Endodermal cell (in vitro differentiated cells): ENCODE measurements around the gene ANXA10. TPM values are rescaled to one million over a fixed set of nuclear protein-coding genes. Genes with fewer than 3 reads are reported as not detected.
A peak's percentile ranks its signal among the peaks of the same experiment; 100 is the strongest.

Source experiments
- DNase-seq: peaks from one replicate; pipeline ENCODE4 v3.0.0-alpha.2; 2017
- H3K27ac ChIP-seq: 2 replicates; pipeline ENCODE4 v1.5.1; 2013; ENCODE audit warnings: mild to moderate bottlenecking, low read depth, low read length, moderate library complexity
- H3K27me3 ChIP-seq: 2 replicates; pipeline ENCODE4 v1.6.1; 2013; ENCODE audit warnings: mild to moderate bottlenecking, low read length, moderate library complexity; ENCODE audit not compliant: insufficient read depth, control insufficient read depth, poor library complexity, severe bottlenecking
- H3K36me3 ChIP-seq: 2 replicates; pipeline ENCODE4 v1.7.0; 2013; ENCODE audit warnings: mild to moderate bottlenecking, low read length, moderate library complexity; ENCODE audit not compliant: control insufficient read depth, insufficient read depth
- H3K4me1 ChIP-seq: one replicate; pipeline ENCODE4 v1.7.0; 2013; ENCODE audit warnings: low read length; ENCODE audit not compliant: control insufficient read depth, insufficient read depth
- H3K4me3 ChIP-seq: 2 replicates; pipeline ENCODE4 v1.5.1; 2013; ENCODE audit warnings: mild to moderate bottlenecking, low read length, moderate library complexity
- H3K9ac ChIP-seq: 2 replicates; pipeline ENCODE4 v1.6.1; 2013; ENCODE audit warnings: mild to moderate bottlenecking, low read length, moderate library complexity; ENCODE audit not compliant: poor library complexity, severe bottlenecking; ENCODE audit errors: extremely low read depth
- H3K9me3 ChIP-seq: 2 replicates; pipeline ENCODE4 v1.6.1; 2013; ENCODE audit warnings: mild to moderate bottlenecking, low read length, moderate library complexity; ENCODE audit not compliant: control insufficient read depth
- H3K27ac Mint-ChIP-seq: 2 replicates; pipeline ENCODE4 v1.8.0; 2020; ENCODE audit warnings: mixed read lengths
- H3K27me3 Mint-ChIP-seq: 2 replicates; pipeline ENCODE4 v1.8.0; 2021; ENCODE audit warnings: mild to moderate bottlenecking, mixed read lengths; ENCODE audit not compliant: insufficient read depth
- H3K36me3 Mint-ChIP-seq: 2 replicates; pipeline ENCODE4 v1.8.0; 2020; ENCODE audit warnings: low read depth, mixed read lengths
- H3K4me1 Mint-ChIP-seq: 2 replicates; pipeline ENCODE4 v1.8.0; 2020; ENCODE audit warnings: mixed read lengths
- H3K4me3 Mint-ChIP-seq: 2 replicates; pipeline ENCODE4 v1.8.0; 2020; ENCODE audit warnings: mild to moderate bottlenecking, moderate library complexity, mixed read lengths
- H3K9me3 Mint-ChIP-seq: 2 replicates; pipeline ENCODE4 v1.8.0; 2020; ENCODE audit warnings: mild to moderate bottlenecking, mixed read lengths
- WGBS, 2 experiments: methylation state at CpG; one replicate each; pipeline versions ENCODE4 v1.1.5 to v1.1.7; 2013; ENCODE audit warnings: missing lambda C conversion rate in 2 of 2, mixed read lengths in 1 of 2; ENCODE audit not compliant: insufficient coverage in 1 of 2, insufficient read length in 1 of 2; 5-methylcytosine and 5-hydroxymethylcytosine counted together
- total RNA-seq, 2 donors: library from RNA; stranded (reverse); fragmentation: NEBNext Ultra II Directional in 1 of 2; extraction: Animal tissue kit (Norgen Biotek cat#: 25700) in 1 of 2; gene quantifications; 2 replicates in 1 of 2; 3 replicates in 1 of 2; pipeline ENCODE4 v1.2.1, GENCODE V29; 2021
- TF ChIP-seq, protein P1 (sequence below): fragments of 200-600 bp; sonication (generic); conservative IDR thresholded peaks from 2 replicates; pipeline ENCODE4 v1.5.0; 2021; ENCODE audit warnings: antibody characterized with exemption, mild to moderate bottlenecking

The ANXA10 gene
- total RNA-seq, 2 donors from 2014 or later = not detected

- TF ChIP-seq, protein P1, sequence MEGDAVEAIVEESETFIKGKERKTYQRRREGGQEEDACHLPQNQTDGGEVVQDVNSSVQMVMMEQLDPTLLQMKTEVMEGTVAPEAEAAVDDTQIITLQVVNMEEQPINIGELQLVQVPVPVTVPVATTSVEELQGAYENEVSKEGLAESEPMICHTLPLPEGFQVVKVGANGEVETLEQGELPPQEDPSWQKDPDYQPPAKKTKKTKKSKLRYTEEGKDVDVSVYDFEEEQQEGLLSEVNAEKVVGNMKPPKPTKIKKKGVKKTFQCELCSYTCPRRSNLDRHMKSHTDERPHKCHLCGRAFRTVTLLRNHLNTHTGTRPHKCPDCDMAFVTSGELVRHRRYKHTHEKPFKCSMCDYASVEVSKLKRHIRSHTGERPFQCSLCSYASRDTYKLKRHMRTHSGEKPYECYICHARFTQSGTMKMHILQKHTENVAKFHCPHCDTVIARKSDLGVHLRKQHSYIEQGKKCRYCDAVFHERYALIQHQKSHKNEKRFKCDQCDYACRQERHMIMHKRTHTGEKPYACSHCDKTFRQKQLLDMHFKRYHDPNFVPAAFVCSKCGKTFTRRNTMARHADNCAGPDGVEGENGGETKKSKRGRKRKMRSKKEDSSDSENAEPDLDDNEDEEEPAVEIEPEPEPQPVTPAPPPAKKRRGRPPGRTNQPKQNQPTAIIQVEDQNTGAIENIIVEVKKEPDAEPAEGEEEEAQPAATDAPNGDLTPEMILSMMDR = no peak
- Histone ChIP-seq H3K9ac (no peak overlapping the region), H3K27ac (no peak overlapping the region), H3K27me3 (no peaks in the 10 kb centered on the region), H3K9me3 (no peaks in the 10 kb centered on the region), H3K4me3 (no peak overlapping the region), H3K4me1 (no peaks in the 10 kb centered on the region), H3K36me3 (no peaks in the 10 kb centered on the region)
- WGBS, 2 experiments = 94 to 96% methylated on average over 4 of the region's 4 CpGs
- no peaks in the 10 kb centered on the region for H3K36me3 Mint-ChIP-seq
- H3K9me3 Mint-ChIP-seq = no peaks in the 10 kb centered on the region
- H3K4me1 Mint-ChIP-seq = no peaks in the 10 kb centered on the region
- H3K27me3 Mint-ChIP-seq = no peaks in the 10 kb centered on the region
- no peak overlapping the region for H3K4me3 Mint-ChIP-seq
- DNase-seq = no peak
- no peak overlapping the region for H3K27ac Mint-ChIP-seq
These were observed 17.5 kb upstream of the ANXA10 start for GRCh38 chr4:168074861-168075260.

DNA sequence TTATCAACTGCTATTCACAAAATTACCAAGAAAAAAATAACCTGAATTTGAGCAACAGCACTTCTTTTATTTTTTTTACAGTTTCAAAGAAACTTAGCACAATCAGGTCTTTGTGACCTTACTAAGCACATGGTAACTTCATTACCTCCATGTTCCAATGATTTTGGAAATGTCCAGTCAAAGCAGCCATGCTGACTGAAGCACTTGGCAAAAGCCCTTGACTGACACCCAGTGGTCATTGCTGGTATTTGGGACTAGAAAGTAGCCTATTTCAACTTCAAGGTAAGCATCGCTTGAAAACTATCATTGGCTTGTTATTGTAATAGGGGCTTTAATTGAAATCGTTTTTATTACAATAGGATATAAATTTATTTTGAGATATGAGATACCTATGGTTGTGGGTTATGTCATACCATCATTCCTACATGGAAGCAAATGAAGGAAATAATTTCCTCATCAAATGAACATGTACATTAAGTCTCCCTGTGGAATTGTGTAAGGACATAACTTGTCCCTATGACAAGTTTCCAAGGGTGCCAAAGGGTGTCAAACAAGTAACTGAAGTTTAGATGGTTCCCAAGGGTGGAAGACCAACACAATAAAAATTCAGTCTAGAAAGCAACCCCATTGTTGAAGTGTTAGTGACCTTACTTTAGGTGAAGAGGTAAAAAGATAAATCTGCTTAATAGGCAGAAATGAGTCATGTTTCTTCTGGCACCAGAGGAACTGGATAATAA lies 15.2 kb upstream of the ANXA10 start:
- H3K9me3 ChIP-seq = no peaks in the 10 kb centered on the region
- Mint-ChIP-seq H3K9me3 (no peaks in the 10 kb centered on the region), H3K27me3 (no peaks in the 10 kb centered on the region), H3K36me3 (no peaks in the 10 kb centered on the region), H3K27ac (no peak overlapping the region), H3K4me1 (no peaks in the 10 kb centered on the region), H3K4me3 (no peak overlapping the region)
- peak; percentile 91 for DNase-seq
- no peaks in the 10 kb centered on the region for H3K36me3 ChIP-seq
- H3K4me3 ChIP-seq = no peak overlapping the region
- H3K4me1 ChIP-seq = no peaks in the 10 kb centered on the region
- H3K27ac ChIP-seq = no peak overlapping the region
- TF ChIP-seq, protein P1 = peak; percentile 95
- H3K27me3 ChIP-seq = no peaks in the 10 kb centered on the region
- no peak overlapping the region for H3K9ac ChIP-seq
- WGBS, 2 experiments = 41% methylated on average over 2 of the region's 2 CpGs; no CpG with 5 or more reads in 1 of the 2 experiments

DNA sequence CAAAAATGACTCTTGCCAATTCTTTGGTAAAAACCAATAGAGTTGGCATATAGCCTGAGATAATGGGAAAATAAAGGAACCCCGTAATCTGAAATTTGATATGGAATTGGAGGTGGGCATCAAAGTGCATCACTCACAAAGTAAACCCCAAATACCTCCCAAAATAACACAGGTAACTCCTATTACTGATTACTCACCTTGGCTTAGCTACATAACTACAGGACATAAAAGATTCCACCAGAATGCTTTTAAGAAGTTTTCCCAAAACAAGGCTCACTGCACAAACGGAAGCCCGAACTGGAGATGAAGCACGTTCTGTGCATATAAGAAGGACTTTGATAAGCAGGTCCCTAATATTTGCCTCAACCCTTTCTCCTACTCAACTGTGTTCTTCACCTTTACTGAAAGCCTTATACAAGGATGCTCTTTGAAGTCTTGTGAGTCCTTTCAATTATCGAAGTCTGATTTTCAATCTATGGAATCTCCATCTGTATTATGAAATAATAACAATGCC lies 14.6 kb upstream of the ANXA10 start:
- H3K27ac Mint-ChIP-seq = no peak overlapping the region
- no peaks in the 10 kb centered on the region for H3K9me3 Mint-ChIP-seq
- Histone ChIP-seq H3K9ac (no peak overlapping the region), H3K27me3 (no peaks in the 10 kb centered on the region), H3K9me3 (no peaks in the 10 kb centered on the region), H3K27ac (no peak overlapping the region), H3K36me3 (no peaks in the 10 kb centered on the region), H3K4me3 (no peak overlapping the region), H3K4me1 (no peaks in the 10 kb centered on the region)
- 93% methylated on average over 5 of the region's 5 CpGs; no CpG with 5 or more reads in 1 of the 2 experiments for WGBS, 2 experiments
- H3K4me1 Mint-ChIP-seq = no peaks in the 10 kb centered on the region
- H3K27me3 Mint-ChIP-seq = no peaks in the 10 kb centered on the region
- TF ChIP-seq, protein P1 = no peak
- no peak for DNase-seq
- H3K4me3 Mint-ChIP-seq = no peak overlapping the region
- H3K36me3 Mint-ChIP-seq = no peaks in the 10 kb centered on the region
